NT2/D1 (cell line): ENCODE results near the gene WRNIP1.

Source experiments
- YY1 ChIP-seq: IDR thresholded peaks from 2 replicates; pipeline ENCODE4 v1.6.1; 2011; ENCODE audit not compliant: insufficient read length, insufficient read depth
- ZNF274 ChIP-seq: IDR thresholded peaks from 2 replicates; pipeline ENCODE4 v1.6.1; 2011; ENCODE audit warnings: mild to moderate bottlenecking, low read depth, low read length

DNA sequence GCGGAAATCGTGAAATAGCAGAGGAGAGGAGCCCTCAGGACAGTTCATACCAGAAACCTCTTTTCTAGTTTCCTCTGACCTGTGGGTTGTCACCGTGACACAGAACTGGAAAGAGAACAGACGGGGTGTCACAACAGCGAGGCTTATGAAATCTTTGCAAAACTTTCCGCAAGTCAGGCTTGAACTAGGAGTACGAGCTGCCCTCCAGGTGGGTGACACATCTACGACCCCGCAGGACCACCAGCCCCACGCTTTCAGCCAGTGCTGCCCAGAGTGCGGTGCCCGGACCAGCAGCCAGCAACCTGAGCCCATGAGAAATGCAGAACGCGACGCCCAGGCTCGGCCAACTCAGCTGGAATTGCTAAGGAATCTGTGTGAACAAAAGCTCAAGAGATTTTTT lies 30.8 kb downstream of the WRNIP1 start:
- TF ChIP-seq YY1 (no peak), ZNF274 (no peak)
